ENCODE measurements around the gene PPIL4.

DNA sequence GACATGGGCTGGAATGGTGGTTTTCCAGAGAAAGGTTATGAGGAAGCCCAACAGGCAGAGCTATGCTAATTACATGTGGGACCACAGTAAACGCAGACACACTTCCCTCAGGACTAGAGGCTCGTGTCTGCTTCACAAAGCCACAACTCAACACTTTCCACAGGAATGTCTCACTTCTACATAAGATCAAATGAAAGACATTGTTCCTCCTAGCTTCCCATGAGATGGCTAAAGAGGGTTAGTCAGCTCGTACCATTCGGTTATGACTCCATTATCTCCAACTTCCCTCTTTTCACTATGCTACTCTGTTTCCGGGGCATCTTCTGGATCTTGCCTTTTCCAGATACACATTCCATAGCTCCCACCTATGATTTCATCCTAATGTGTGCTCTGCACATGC, 31.9 kb downstream of the PPIL4 start:
- TF ChIP-seq, protein P1, sequence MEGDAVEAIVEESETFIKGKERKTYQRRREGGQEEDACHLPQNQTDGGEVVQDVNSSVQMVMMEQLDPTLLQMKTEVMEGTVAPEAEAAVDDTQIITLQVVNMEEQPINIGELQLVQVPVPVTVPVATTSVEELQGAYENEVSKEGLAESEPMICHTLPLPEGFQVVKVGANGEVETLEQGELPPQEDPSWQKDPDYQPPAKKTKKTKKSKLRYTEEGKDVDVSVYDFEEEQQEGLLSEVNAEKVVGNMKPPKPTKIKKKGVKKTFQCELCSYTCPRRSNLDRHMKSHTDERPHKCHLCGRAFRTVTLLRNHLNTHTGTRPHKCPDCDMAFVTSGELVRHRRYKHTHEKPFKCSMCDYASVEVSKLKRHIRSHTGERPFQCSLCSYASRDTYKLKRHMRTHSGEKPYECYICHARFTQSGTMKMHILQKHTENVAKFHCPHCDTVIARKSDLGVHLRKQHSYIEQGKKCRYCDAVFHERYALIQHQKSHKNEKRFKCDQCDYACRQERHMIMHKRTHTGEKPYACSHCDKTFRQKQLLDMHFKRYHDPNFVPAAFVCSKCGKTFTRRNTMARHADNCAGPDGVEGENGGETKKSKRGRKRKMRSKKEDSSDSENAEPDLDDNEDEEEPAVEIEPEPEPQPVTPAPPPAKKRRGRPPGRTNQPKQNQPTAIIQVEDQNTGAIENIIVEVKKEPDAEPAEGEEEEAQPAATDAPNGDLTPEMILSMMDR (IDR thresholded peaks at IDR 0.05): no peak
- TF ChIP-seq POLR2A (IDR thresholded peaks at IDR 0.05; ENCODE audit: low read depth) (no peak), EP300 (IDR thresholded peaks at IDR 0.05) (no peak), POLR2AphosphoS5 (IDR thresholded peaks at IDR 0.05) (no peak)

All from esophagus muscularis mucosa (tissue), 4 donors.